GM21717 (cell line): ENCODE data around the gene BMPER.

Experiments used
- ATAC-seq: cut with Tn5 transposase; IDR thresholded peaks from one replicate; pipeline ENCODE4 v1.9.1; 2021; ENCODE audit warnings: mild to moderate bottlenecking, moderate library complexity; ENCODE audit not compliant: unreplicated experiment

Gene BMPER

GRCh38 chr7:33921216-33921938 lies 16.0 kb downstream of the BMPER start:
- ATAC-seq = no peak

DNA sequence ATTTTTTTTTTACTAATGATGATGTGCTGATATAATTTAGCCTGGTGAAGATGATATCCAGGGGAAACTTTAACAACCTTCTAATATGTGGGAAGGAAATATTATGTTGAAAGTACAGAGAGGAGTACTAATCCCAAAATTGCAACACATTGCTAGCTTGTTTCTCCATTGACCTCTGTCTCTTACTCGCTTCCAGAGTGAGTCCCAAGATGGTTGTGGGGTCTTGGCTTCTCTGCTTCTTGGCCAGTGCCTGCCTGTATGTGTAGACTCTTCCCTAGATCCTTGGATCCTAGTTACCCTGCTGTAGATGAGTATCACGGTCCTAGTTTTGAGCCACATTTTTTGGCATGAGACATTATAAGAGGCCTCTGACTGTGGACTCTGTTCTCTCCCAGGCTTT lies 17.5 kb downstream of the BMPER start:
- ATAC-seq = no peak

GRCh38 chr7:33923440-33924229 lies 18.3 kb downstream of the BMPER start:
- ATAC-seq = no peak

GRCh38 chr7:33926535-33926934 lies 21.2 kb downstream of the BMPER start:
- no peak for ATAC-seq

- ATAC-seq = no peak
Measured at GRCh38 chr7:33928986-33929385, 23.6 kb downstream of the BMPER start.

DNA sequence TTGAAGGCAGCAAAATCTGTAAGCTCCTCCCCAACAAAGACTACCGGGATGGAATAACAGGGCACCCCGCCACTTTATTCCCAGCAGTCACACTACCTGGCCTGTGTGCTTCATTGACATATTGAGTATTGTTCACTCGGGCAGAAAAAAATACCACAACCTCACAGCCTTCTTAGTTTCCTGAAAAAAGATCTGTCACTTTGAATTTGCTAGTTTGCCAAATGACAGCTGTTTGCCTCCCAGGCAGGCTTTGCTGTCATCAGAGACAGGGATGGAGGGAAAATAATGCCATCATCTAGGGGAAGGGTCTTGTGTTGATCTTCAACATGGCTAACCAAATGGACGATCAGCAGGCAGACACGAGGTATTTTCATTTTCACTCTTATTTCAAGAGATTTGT lies 26.9 kb downstream of the BMPER start:
- ATAC-seq = no peak

GRCh38 chr7:33932832-33933468 lies 27.6 kb downstream of the BMPER start:
- ATAC-seq = peak; percentile 70

DNA sequence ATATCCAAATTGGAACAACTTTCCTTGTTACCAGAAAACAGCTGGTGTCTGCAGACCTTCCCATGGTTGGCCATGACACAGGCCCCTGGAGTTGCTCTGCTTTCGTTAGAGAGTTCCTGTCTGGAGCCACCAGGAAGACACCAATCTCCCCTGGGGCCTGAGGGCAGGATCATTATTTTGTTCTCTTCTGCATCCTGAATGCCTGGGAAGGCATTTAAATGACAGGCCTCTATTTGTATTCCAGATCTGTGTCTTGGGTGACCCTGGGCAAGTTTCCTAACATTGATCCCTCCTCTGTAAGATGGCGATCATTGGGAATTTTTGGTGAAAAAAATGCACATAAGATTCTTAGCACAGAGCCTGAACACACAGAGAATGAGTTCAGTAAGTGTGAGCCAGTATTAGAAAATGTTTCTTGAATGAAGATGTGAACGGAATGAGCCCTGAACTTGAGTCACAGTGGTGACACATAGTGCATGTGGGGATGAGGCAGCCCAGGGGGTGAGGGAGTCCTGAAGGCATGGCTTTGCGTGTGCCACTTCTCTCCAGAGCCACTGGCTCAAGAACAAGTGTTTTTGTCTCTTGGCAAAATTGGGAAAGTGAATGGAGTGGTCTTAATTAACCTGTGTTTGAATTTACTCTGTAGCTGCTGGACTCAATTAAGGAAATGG lies 28.4 kb downstream of the BMPER start:
- no peak for ATAC-seq

DNA sequence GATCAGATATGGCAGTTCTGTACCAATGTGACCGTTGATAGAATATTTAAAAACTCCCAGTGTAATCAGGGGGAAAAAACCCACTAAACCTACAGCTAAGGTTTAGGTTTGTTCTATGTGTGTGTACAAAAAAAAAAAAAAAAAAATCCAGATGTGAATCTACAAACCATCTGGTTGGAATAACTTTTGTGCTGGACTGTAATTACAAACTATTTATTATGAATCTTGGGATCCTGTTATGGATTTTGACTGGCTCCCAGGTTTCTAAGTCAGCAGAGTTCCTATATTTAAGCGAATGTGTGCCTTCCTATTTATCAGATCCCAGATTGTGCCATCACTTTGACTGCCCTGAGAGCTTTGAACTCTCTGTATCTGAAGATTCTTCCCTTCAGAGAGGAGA lies 29.1 kb downstream of the BMPER start:
- ATAC-seq = no peak

DNA sequence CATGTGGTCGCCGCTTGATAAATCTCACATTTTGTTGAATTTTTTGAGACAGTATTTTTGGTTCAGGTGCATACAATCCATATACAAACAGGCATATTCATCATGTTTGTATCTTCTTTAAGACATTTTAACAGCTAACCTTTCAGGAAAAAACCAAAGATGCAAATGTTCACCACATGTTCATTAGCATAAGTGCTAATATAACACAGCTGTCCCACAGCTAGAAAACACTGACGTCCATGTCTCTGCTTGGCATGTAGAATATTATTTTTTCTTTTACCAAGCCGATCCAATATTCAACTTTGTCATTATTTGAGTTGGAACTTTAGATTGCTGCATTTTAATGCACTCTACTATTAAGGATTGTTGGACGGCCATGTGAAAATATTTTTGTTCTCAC lies 31.2 kb downstream of the BMPER start:
- no peak for ATAC-seq

GRCh38 chr7:33937871-33938270 lies 32.5 kb downstream of the BMPER start:
- no peak for ATAC-seq

DNA sequence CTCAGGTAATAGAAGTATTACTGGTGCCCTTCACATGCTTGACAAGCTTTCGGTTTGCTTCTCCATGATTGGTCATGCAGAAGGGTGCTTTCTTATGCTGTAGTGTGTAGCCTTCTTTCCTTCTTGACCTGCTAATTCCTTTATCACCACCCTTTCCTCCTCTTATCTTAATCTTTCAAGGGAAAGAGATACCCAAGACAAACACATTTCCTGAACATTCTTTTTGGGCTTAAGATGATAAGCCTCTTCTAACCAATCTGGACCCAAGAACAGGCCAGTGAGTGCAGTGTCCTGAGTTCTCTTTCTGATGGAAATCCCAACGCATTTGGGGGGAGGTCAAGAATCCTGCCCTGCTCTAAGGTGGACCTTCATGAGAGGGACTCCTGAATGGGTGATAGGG lies 33.8 kb downstream of the BMPER start:
- no peak for ATAC-seq

DNA sequence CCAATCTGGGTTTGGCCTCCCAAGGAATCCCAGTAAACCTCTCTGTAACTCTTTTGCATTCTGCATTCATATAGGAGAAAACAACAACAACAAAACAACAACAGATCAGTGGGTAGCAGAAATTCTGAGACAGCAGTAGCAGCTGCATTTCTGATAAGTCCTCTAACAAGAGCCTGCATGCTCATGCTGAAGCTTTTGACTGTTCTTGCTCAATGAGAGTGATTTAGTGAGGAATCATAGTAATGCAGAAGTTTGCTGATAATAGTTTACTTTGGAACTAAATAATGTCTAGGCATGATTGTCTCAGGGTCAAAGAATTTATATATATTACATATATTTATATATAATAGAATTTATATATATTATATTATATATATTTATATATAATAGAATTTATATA lies 35.2 kb downstream of the BMPER start:
- ATAC-seq = no peak

- no peak for ATAC-seq
Measured at GRCh38 chr7:33941418-33941817, 36.1 kb downstream of the BMPER start.

GRCh38 chr7:33946094-33946699 lies 40.9 kb downstream of the BMPER start:
- no peak for ATAC-seq

DNA sequence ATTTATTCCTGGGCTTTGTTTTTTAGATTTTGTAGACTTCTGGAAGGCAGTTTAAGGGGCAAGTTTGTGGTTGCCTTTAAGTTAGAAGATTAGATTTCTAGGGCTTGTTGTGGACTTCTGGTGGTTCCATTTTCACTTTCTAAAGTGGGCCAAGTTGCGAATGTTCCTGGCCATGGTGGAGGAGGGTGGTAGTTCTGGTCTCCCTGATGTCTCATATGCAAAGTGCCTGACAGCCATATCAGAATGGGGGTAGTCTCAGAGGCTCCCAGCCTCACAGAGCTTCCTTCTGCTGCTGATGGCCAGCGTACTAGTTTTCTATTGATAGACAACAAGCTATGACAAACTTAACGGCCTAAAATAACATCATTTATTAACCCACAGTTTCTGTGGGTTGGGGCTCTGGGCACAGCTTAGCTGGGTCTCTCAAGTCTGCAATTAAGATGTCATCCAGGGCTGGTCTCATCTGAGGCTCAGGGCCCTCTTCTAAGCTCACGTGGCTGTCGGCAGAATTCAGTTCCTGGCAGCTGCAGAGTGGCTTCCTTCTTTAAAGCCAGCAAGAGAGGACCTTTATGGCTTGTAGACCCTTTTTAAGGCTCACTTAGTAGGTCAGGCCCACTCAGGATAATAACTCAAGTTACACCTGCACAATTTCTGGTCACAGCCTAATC lies 44.8 kb downstream of the BMPER start:
- no peak for ATAC-seq

DNA sequence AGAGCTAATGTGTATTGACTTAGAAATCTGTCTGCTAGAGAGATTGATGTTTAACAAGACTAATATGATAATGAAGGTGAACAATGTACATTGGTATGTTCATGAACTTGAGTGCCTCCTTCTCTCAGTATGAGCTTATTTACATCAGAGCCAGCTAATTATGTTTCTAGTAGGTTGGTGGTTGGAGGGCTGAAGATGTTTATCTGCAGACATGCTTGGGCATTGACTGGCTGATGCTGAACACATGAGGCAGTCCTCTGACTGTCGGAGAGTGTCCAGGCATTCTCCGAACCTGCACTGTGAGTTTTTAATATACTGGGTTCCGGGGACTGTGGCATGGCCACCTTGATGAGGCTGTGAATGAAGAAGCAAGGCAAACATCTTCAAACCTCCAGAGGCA lies 47.5 kb downstream of the BMPER start:
- no peak for ATAC-seq

- no peak for ATAC-seq
Measured at GRCh38 chr7:33958104-33958503, 52.8 kb downstream of the BMPER start.

GRCh38 chr7:33959676-33960075 lies 54.3 kb downstream of the BMPER start:
- ATAC-seq = no peak

GRCh38 chr7:33961948-33962347 lies 56.6 kb downstream of the BMPER start:
- ATAC-seq = no peak
